BJ (cell line): ENCODE measurements around the gene MYO5A. TPM values are rescaled to one million over a fixed set of nuclear protein-coding genes. Genes with fewer than 3 reads are reported as not detected.

ENCODE experiments used
- CTCF ChIA-PET: fragments of 350-600 bp; formaldehyde crosslinking; extraction: SDS; loops from one replicate; lab custom pipeline; 2021; ENCODE audit warnings: antibody characterized with exemption, inconsistent platforms; lab: Yijun Ruan, JAX
- POLR2A ChIA-PET: fragments of 300-600 bp; sonication (Branson Sonifier 250); formaldehyde crosslinking; extraction: SDS; loops from one replicate; lab custom pipeline; 2021; ENCODE audit warnings: antibody characterized with exemption; lab: Charles Lee
- DNase-seq: peaks from one replicate; pipeline ENCODE4 v3.0.0-alpha.2; 2011; ENCODE audit warnings: low read depth
- H3K27me3 ChIP-seq: 2 replicates; pipeline ENCODE4 v1.6.0; 2011; ENCODE audit warnings: low read length; ENCODE audit not compliant: control insufficient read depth, insufficient read depth
- H3K36me3 ChIP-seq: 2 replicates; pipeline ENCODE4 v1.5.1; 2011; ENCODE audit warnings: low read length; ENCODE audit not compliant: control insufficient read depth, insufficient read depth
- H3K4me3 ChIP-seq: 2 replicates; pipeline ENCODE4 v1.5.1; 2011; ENCODE audit warnings: low read depth, mild to moderate bottlenecking, control low read depth, low read length
- CTCF ChIP-seq: IDR thresholded peaks from 2 replicates; pipeline ENCODE4 v1.5.1; 2011; ENCODE audit warnings: low read depth, mild to moderate bottlenecking, control low read depth, inconsistent platforms, low read length, moderate library complexity; ENCODE audit not compliant: insufficient read depth
- polyA plus RNA-seq: library from polyadenylated mRNA; depleted of rRNA; stranded (reverse); fragments of >200 nt; gene quantifications from 2 replicates; pipeline ENCODE4 v1.2.3, GENCODE V29; 2011

MYO5A gene
- polyA plus RNA-seq, 1 experiment = 38.3 TPM

DNA sequence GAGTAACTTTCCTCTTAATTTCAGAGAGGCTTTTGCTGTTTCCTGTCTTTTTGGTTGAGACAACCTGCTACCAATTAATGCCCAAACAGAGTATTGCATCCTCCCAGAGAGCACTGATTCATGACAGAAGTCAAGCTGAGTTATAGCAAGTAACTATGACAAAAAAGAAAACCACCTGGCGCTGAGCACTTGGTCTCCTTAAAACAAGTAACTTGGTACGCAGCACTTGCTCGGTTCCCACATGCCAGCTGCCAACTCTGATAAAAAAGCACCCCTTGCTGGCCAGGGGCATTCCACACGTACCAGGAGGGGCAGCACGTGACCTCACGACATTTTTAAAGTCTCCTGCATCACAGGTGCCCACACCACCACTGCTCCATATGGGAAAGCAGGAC is 219.5 kb downstream of the MYO5A start:
- CTCF ChIA-PET = no interaction called here

DNA sequence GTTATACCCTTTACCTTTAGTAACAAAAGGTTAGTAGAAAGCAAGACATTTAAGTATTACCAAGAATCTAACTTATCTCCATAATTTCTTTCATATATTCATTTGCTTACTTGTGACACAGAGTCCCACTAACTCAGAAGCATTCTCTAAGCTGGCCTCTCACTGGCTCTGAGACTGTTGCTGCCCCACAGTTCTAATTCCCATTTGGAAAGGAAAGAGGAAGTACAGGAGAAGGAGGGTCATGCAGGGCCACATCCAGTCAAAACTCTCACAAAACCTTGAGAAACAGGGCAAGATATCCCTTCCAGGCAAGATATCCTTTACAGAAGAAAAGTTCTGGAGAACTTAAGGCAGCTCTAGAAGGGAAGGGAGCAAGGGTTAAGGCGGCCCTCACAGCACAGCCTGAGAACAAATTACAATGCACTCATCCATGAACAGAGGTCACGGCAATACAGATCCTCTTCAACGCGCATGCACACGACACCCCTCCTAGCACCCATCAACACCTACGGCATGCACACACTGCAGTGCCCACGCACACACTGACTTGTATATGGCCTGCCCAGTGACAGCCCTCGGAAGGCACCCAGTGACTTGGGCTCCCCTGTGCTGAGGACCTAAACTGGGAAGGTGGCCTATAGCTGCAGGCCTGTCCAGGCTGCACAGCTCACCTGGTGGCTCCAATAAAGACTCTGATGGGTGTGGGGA is 220.1 kb downstream of the MYO5A start:
- ChIA-PET POLR2A (no interaction called here), CTCF (interaction anchor here (0.7 to 0.9 kb wide), 2 partner anchors 17 to 52 kb away, joined by 3 to 4 read pairs; no protein-coding TSS in a partner anchor)
- no peak for DNase-seq
- H3K36me3 ChIP-seq = 0 out of 2 replicates have a peak, but pooled peaks cover 1% of the 10 kb centered on the region
- TF ChIP-seq CTCF = no peak
- no peaks in the 10 kb centered on the region for H3K27me3 ChIP-seq
- no peak overlapping the region for H3K4me3 ChIP-seq

More for the DNA sequence above, 219.5 kb downstream of the MYO5A start:
- no peak for TF ChIP-seq CTCF
- POLR2A ChIA-PET = no interaction called here
- H3K4me3 ChIP-seq = no peak overlapping the region
- 0 out of 2 replicates have a peak, but pooled peaks cover 1% of the 10 kb centered on the region for H3K36me3 ChIP-seq
- DNase-seq = no peak
- H3K27me3 ChIP-seq = no peaks in the 10 kb centered on the region

- Histone ChIP-seq H3K36me3 (0 out of 2 replicates have a peak, but pooled peaks cover 1% of the 10 kb centered on the region), H3K4me3 (no peak overlapping the region), H3K27me3 (no peaks in the 10 kb centered on the region)
- ChIA-PET POLR2A (no interaction called here), CTCF (interaction anchor here (0.7 to 0.9 kb wide), 2 partner anchors 18 to 51 kb away, joined by 3 to 4 read pairs; no protein-coding TSS in a partner anchor)
- TF ChIP-seq CTCF = no peak
- DNase-seq = no peak
Observed at GRCh38 chr15:52307847-52308246, 220.8 kb downstream of the MYO5A start.

DNA sequence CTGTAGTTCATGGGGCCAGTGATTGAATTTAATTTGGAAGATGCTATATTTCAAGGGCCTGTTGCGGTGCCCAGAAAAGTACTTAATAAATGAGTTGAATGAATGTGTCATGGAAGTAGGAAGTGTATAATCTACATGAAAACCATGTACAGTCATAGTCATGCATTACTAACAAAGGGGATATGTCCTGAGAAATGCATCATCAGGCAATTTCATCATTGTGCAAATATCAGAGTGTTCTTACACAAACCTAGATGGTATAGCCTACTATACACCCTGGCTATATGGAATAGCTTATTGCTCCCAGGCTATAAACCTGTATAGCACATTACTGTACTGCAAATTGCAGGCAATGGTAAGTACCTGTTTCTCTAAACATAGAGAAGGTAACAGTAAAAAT is 222.4 kb downstream of the MYO5A start:
- TF ChIP-seq CTCF = no peak
- DNase-seq = no peak
- Histone ChIP-seq H3K4me3 (no peak overlapping the region), H3K36me3 (0 out of 2 replicates have a peak, but pooled peaks cover 1% of the 10 kb centered on the region), H3K27me3 (no peaks in the 10 kb centered on the region)
- ChIA-PET POLR2A (no interaction called here), CTCF (interaction anchor here (1.4 kb wide), 1 partner anchor 49 kb away, joined by 4 read pairs; no protein-coding TSS in a partner anchor)

GRCh38 chr15:52303093-52303772 is 225.4 kb downstream of the MYO5A start:
- no peak for TF ChIP-seq CTCF
- Histone ChIP-seq H3K36me3 (no peaks in the 10 kb centered on the region), H3K4me3 (no peak overlapping the region), H3K27me3 (no peaks in the 10 kb centered on the region)
- ChIA-PET CTCF (interaction anchor here (0.7 to 0.9 kb wide), 2 partner anchors 18 to 28 kb away, joined by 3 read pairs; no protein-coding TSS in a partner anchor), POLR2A (no interaction called here)
- DNase-seq = no peak
